T-helper 1 cell treated with Interleukin-12 subunit alpha and Interleukin-12 subunit beta and Interleukin-4 antibody, amounts not matched to agents 30 μg/mL and 1 μg/mL, for 36 hours (primary cell): Measurements from ENCODE around the gene RNF25.

Experiments used
- H3K27ac Mint-ChIP-seq: one replicate; pipeline ENCODE4 v1.8.0; 2021; ENCODE audit warnings: mild to moderate bottlenecking, mixed read lengths
- H3K27me3 Mint-ChIP-seq: one replicate; pipeline ENCODE4 v1.8.0; 2021; ENCODE audit warnings: low read depth, mixed read lengths
- H3K36me3 Mint-ChIP-seq: one replicate; pipeline ENCODE4 v1.8.0; 2021; ENCODE audit warnings: low read depth, mixed read lengths
- H3K4me1 Mint-ChIP-seq: one replicate; pipeline ENCODE4 v1.8.0; 2021; ENCODE audit warnings: low read depth, mixed read lengths
- H3K4me3 Mint-ChIP-seq: one replicate; pipeline ENCODE4 v1.8.0; 2021; ENCODE audit warnings: mild to moderate bottlenecking, moderate library complexity, mixed read lengths
- H3K9me3 Mint-ChIP-seq: one replicate; pipeline ENCODE4 v1.8.0; 2021; ENCODE audit warnings: mixed read lengths

The RNF25 gene, protein sequence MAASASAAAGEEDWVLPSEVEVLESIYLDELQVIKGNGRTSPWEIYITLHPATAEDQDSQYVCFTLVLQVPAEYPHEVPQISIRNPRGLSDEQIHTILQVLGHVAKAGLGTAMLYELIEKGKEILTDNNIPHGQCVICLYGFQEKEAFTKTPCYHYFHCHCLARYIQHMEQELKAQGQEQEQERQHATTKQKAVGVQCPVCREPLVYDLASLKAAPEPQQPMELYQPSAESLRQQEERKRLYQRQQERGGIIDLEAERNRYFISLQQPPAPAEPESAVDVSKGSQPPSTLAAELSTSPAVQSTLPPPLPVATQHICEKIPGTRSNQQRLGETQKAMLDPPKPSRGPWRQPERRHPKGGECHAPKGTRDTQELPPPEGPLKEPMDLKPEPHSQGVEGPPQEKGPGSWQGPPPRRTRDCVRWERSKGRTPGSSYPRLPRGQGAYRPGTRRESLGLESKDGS

DNA sequence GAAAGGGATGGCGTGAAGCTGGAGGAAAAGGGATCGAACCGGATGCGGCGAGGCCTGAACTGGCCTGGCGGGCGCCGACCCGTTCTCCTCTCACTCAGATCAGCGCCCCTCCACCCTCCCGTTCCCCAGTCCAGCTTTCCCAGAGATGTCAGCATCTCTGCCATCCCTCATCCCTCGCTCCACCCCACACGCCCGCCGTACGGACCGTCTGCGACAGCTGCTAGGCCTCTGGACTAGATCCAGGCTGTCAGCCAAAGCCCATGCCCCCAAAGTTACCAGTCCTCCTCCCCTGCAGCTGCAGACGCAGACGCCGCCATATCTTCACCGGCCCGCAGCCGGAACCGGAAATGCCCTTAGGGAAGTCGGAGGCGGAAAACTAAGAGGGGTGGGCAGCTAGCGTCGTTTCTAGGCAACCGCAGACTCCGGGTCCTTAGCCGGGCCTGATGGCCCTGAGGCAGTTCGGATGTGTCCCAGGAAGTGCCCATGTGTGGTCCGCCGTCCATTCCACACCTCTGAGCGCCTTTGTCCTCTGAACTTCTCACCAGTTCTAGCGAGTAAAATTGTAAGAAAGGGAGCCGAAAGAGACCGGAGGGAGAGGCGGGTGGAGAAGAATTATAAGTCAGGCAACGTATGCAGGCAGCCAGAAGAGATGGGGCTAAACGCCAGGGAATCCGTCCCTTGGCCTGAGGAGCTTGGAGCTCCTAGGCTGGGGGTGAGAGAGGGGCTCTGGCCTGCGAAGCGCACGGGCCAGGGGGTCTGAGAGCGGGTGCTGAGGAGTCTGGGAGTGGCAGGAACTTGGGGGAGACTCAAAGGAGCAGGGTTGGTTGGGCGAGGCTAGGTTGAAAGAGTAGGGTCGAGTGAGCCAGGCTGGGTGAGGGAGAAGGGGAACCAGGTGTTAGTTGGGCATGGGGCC lies at the start of gene RNF25, which contains the start of gene STK36:
Gene RNF25, minus strand, starts transcription at position 349 of the 913 bp plus-strand sequence. Its CDS starts 32 bp downstream, at position 317.
Gene STK36, plus strand, starts transcription at position 433 of the 913 bp plus-strand sequence. CDS start 744 bp downstream, outside the sequence.
- H3K4me3 Mint-ChIP-seq = peak within 1 kb of the TSS; percentile 98
- peak within 1 kb of the TSS; percentile 91 for H3K27ac Mint-ChIP-seq
- peaks cover 6% of the 10 kb centered on the region for H3K36me3 Mint-ChIP-seq
- H3K9me3 Mint-ChIP-seq = no peaks in the 10 kb centered on the region
- no peaks in the 10 kb centered on the region for H3K27me3 Mint-ChIP-seq
- peaks cover 20% of the 10 kb centered on the region for H3K4me1 Mint-ChIP-seq

- H3K4me1 Mint-ChIP-seq = peaks cover 12% of the 10 kb centered on the region
- no peaks in the 10 kb centered on the region for H3K27me3 Mint-ChIP-seq
- peaks cover 16% of the 10 kb centered on the region for H3K36me3 Mint-ChIP-seq
- no peak overlapping the region for H3K27ac Mint-ChIP-seq
- H3K9me3 Mint-ChIP-seq = peaks cover 8% of the 10 kb centered on the region
- no peak overlapping the region for H3K4me3 Mint-ChIP-seq
These were observed 49.7 kb upstream of the RNF25 start for GRCh38 chr2:218721488-218721887.

DNA sequence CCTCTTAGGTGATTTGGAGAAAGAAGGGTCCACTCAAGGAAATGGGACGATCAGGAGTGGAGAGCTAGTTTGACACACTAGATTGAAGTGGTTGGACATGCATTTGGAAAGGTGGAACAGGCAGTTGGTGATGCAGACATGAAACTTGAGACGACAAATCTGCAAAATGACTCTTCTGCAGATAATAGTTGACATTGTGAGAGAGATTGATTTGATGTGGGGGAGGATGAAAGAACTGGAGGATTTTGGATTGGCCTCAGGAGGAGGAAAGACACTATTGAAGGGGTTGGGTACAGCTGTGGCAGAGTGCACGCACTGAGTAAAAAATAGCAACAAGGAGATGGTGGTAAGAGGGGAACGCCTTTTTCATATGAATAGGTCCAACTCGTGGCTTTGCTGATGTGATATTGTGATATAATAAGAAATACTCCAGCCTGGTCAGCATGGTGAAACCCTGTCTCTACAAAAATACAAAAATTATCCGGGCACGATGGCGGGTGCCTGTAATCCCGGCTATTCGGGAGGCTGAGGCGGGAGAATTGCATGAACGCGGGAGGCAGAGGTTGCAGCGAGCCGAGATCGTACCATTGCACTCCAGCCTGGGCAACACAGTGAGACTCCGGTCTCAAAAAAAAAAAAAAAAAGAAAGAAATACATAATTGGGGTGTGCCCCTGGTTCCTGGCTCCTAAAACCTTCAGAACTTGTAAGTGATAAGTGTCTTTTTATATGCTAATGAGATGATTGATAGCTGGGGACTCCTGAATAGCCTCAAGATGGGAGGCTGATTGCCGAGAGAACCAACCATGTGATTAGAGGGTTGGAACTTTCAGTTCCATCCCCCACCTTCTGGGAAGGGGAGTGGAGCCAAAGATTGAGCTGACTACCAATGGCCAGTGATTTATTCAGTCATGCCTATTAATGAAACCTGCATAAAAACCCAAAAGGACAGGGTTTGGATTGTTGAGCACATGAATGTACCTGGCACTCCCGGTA lies 48.5 kb upstream of the RNF25 start:
- Mint-ChIP-seq H3K27ac (no peak overlapping the region), H3K4me3 (no peak overlapping the region), H3K4me1 (peaks cover 12% of the 10 kb centered on the region), H3K27me3 (no peaks in the 10 kb centered on the region), H3K36me3 (peaks cover 12% of the 10 kb centered on the region), H3K9me3 (no peaks in the 10 kb centered on the region)

DNA sequence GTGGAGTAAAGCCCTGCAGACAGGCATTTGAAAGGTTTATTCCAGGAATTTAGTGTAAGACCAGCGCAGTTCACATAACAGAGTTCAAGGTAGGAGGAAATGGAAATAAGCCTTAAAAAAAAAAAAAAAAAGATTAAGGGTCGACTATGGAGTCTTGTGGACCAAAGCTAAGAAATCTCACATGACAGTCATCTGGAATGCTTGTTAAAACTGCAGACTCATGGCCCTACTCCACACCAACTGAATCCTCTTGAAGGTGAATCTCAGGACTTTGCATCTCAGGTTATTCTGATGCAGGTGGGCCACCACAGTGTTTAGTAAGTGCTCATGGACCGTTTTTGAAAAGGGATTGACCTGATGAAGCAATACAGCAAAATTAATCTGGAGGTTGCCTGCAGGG lies 47.7 kb upstream of the RNF25 start:
- Mint-ChIP-seq H3K9me3 (no peaks in the 10 kb centered on the region), H3K36me3 (peaks cover 14% of the 10 kb centered on the region), H3K4me3 (no peak overlapping the region), H3K4me1 (peaks cover 12% of the 10 kb centered on the region), H3K27ac (no peak overlapping the region), H3K27me3 (no peaks in the 10 kb centered on the region)

GRCh38 chr2:218718058-218718457 lies 46.3 kb upstream of the RNF25 start:
- Mint-ChIP-seq H3K4me1 (peaks cover 17% of the 10 kb centered on the region), H3K36me3 (peaks cover 12% of the 10 kb centered on the region), H3K9me3 (no peaks in the 10 kb centered on the region), H3K4me3 (no peak overlapping the region), H3K27ac (no peak overlapping the region), H3K27me3 (no peaks in the 10 kb centered on the region)

- no peak overlapping the region for H3K27ac Mint-ChIP-seq
- H3K4me1 Mint-ChIP-seq = peaks cover 13% of the 10 kb centered on the region
- H3K4me3 Mint-ChIP-seq = no peak overlapping the region
- H3K9me3 Mint-ChIP-seq = no peaks in the 10 kb centered on the region
- no peaks in the 10 kb centered on the region for H3K27me3 Mint-ChIP-seq
- peaks cover 12% of the 10 kb centered on the region for H3K36me3 Mint-ChIP-seq
These were observed 45.5 kb upstream of the RNF25 start for GRCh38 chr2:218717262-218717661.

DNA sequence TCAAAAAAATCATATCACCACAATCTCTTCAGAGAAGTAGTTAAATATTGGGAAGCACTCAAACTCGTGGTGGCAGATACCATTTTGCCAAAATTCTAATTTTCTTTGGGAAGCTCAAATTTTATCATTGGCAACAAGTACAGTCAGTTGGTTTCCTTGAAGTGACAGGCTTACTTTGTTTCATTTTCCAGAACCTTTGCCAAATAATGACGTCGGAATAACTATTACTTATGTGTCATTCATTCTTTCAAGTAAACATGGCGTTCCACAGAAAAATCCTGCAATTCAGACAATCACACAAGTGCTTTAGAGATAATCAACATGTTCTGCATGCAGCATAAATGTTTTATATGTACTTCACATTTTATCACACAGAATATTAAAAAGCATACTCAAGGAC lies 44.3 kb upstream of the RNF25 start:
- no peaks in the 10 kb centered on the region for H3K9me3 Mint-ChIP-seq
- H3K4me1 Mint-ChIP-seq = peaks cover 20% of the 10 kb centered on the region
- H3K27ac Mint-ChIP-seq = no peak overlapping the region
- no peak overlapping the region for H3K4me3 Mint-ChIP-seq
- no peaks in the 10 kb centered on the region for H3K27me3 Mint-ChIP-seq
- peaks cover 14% of the 10 kb centered on the region for H3K36me3 Mint-ChIP-seq

- no peaks in the 10 kb centered on the region for H3K9me3 Mint-ChIP-seq
- no peak overlapping the region for H3K4me3 Mint-ChIP-seq
- H3K4me1 Mint-ChIP-seq = peaks cover 23% of the 10 kb centered on the region
- peaks cover 8% of the 10 kb centered on the region for H3K36me3 Mint-ChIP-seq
- H3K27me3 Mint-ChIP-seq = no peaks in the 10 kb centered on the region
- H3K27ac Mint-ChIP-seq = no peak overlapping the region
These were observed 42.1 kb upstream of the RNF25 start for GRCh38 chr2:218713922-218714321.

DNA sequence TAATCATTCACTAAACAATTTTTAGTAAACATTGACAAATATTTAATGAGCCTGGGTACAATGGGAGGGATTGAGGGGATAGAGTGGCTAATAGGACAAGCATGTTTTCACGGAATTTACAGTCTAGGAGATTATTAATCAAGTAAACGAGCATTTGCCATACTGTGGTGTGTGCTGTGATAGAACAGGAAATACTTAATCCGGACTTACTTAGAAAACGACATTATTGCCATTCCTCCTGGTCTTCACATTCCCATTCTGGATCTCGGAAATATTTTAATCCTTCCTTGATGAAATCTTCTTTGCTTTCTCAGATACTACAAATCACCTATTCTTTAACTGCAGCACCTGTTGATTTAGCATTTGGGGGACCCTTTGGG lies 39.7 kb upstream of the RNF25 start:
- Mint-ChIP-seq H3K27ac (peak overlapping the region; percentile 89), H3K36me3 (peaks cover 8% of the 10 kb centered on the region), H3K27me3 (no peaks in the 10 kb centered on the region), H3K4me1 (peaks cover 20% of the 10 kb centered on the region), H3K4me3 (peak overlapping the region; percentile 96), H3K9me3 (no peaks in the 10 kb centered on the region)

DNA sequence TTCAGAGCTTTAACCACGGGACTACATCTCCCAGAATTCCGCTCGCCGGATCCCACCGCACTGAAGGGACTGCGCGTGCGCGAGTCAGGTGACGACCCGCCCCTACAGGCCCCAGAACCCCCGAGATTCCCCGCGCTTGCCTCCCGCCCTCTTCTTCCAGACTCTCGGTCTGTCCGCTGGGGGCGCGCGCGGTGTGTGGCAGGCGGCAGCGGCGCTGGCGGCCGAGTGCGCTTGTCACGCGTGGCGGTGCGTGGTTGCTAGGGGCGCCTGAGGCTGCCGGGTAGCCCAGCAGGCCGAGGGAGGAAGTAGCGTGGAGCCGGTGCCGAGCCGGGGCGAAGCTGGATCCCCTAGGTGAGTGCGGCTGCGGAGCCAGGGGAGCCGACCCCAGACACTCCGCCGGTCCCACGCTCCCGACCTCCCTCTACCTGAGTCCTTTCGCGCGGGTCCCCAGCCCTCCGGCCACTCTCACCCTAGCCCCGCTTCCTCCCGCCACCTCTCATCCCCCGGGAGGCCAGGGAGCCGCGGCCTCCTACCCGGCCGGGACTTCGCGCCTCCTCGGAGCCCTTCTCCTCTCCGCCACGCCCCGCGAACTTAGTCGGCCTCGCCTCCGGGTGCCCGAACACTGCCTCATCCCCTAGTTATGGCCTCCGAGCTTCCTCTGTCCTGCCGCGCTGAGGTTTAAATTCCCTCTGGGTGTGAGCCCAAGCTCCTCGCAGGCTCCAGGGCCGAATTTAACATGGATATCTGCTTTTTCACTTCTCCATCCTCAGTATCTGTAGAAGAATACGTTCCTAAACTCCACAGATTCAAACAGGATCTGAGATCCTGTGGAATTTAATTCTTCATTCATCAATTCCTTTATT lies 39.1 kb upstream of the RNF25 start, which contains the start of gene TTLL4:
Gene TTLL4, plus strand, starts transcription at position 149 of the 863 bp plus-strand sequence. CDS start 26,842 bp downstream, outside the sequence.
- Mint-ChIP-seq H3K9me3 (no peaks in the 10 kb centered on the region), H3K4me1 (peaks cover 20% of the 10 kb centered on the region), H3K27ac (peak within 1 kb of the TSS; percentile 89), H3K36me3 (peaks cover 7% of the 10 kb centered on the region), H3K4me3 (peak within 1 kb of the TSS; percentile 96), H3K27me3 (peaks cover 4% of the 10 kb centered on the region)

- Mint-ChIP-seq H3K9me3 (no peaks in the 10 kb centered on the region), H3K4me3 (peak overlapping the region; percentile 96), H3K27ac (peak overlapping the region; percentile 77), H3K4me1 (peaks cover 20% of the 10 kb centered on the region), H3K27me3 (peaks cover 4% of the 10 kb centered on the region), H3K36me3 (peaks cover 4% of the 10 kb centered on the region)
These were observed 38.5 kb upstream of the RNF25 start for GRCh38 chr2:218710334-218710686.

- Mint-ChIP-seq H3K27ac (no peak overlapping the region), H3K9me3 (no peaks in the 10 kb centered on the region), H3K4me1 (peaks cover 20% of the 10 kb centered on the region), H3K36me3 (peaks cover 2% of the 10 kb centered on the region), H3K27me3 (peaks cover 4% of the 10 kb centered on the region), H3K4me3 (no peak overlapping the region)
These were observed 38.1 kb upstream of the RNF25 start for GRCh38 chr2:218709908-218710307.

- no peak overlapping the region for H3K27ac Mint-ChIP-seq
- H3K4me3 Mint-ChIP-seq = no peak overlapping the region
- H3K9me3 Mint-ChIP-seq = no peaks in the 10 kb centered on the region
- peaks cover 14% of the 10 kb centered on the region for H3K4me1 Mint-ChIP-seq
- peaks cover 2% of the 10 kb centered on the region for H3K36me3 Mint-ChIP-seq
- peaks cover 9% of the 10 kb centered on the region for H3K27me3 Mint-ChIP-seq
These were observed 36.3 kb upstream of the RNF25 start for GRCh38 chr2:218708086-218708485.
